Measurements from ENCODE around the gene ESAM.
A peak's percentile ranks its signal among the peaks of the same experiment; 100 is the strongest.
"Not testable (repeated sequence)": the region's sequence is repeated elsewhere in the genome, so short reads cannot be mapped to it uniquely, and the experiment has no call there.

Gene ESAM

GRCh38 chr11:124776865-124777645, 15.0 kb upstream of the ESAM start:
- no peak for DNase-seq (ENCODE audit: low read depth in 2 of 3, low spot score in 2 of 3)

DNA sequence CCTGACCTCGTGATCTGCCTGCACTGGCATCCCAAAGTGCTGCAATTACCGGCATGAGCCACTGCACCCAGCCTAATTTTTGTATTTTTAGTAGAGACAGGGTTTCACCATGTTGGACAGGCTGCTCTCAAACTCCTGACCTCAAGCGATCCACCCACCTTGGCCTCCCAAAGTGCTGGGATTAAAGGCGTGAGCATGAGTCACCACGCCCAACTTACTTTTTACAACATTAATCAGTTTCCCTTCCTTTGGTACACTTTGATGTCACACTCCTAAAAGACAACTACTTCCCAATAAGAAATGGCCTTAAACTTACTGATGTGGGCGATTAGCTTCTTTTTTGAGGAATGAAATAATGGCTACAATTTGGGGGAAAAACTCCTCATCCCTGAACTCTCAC, 8.9 kb upstream of the ESAM start:
- not testable (repeated sequence) for DNase-seq (ENCODE audit: low read depth in 2 of 3, low spot score in 2 of 3)

DNA sequence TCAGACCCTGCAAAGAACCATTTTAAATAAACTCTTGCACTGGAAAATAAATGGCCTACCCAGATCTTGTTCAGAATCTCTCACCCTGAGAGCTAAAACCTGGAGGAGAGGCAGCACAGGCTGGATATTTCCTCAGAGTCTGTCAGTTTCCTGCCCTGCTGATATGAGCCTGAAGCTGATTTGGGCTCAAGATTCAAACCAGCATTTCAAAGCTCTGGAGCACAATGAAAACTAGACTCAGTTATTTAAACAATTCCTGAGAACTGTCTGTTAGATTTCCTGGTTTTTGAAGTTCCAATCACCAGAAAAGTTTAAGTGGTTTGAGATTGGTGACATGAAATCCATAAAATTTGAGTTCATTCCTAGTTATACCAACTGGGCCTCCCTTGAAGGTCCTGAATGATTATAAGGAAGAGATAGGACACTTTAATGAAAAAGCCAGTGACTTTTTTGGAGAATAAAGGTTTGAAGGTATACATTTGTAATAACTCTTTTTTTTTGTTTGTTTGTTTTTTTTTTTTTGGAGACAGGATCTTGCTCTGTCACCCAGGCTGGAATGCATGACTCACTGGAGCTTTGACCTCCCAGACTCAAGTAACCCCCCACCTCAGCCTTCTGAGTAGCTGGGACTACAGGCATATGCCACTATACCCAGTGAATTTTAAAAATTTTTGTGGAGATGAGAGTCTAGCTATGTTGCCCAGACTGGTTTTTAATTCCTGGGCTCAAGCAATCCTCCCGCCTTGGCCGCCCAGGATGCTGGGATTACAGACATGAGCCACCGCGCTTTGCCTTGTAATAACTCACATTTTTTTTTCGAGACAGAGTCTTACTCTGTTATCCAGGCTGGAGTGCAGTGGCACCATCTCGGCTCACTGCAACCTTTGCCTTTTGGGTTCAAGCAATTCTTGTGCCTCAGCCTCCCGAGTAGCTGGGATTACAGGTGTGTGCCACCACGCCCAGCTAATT, 8.0 kb upstream of the ESAM start:
- no peak for DNase-seq (ENCODE audit: low read depth in 2 of 3, low spot score in 2 of 3)

DNA sequence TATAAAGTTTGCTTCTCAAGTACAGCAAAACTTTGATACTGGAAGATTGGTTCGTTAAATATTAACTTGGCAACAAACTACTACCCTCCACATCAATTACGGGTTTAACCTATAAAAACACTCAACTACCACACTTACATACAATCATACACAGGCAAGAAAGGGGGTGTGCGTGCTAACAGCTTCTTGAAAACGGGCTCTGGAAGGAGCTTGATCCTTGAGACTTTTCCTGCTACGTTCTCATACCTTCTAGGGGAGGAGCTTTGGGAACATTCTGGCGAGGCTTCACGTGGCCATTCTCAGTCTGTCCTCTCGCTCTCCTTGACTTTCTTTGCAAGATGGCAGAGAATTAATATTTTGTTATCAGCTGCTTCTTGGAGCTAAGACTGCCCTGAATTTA, 6.8 kb upstream of the ESAM start:
- DNase-seq (ENCODE audit: low read depth in 2 of 3, low spot score in 2 of 3), result no peak

DNA sequence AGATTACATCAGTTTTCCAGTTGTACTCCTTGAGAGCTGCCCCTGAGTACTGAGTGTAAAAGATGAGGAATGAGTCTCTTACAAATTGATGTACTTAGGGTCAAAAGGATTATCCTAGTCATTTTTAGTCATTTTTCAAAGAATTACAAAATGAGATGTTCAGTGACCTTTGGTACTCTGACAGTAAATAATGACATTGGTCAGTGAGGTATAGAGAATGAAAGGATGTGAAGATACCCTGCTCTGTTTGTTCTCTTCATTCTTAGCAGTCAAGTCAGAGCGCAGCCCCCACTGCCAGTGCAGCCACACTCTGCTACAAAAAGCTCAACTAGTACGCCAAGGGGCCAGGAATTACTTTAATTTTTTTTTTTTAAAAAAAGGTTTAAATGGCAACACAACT, 4.1 kb upstream of the ESAM start:
- no peak for DNase-seq (ENCODE audit: low read depth in 2 of 3, low spot score in 2 of 3)

GRCh38 chr11:124763156-124763947, 1.3 kb upstream of the ESAM start:
- peak in 2 of 3 experiments; percentile 69 to 86 for DNase-seq (ENCODE audit: low read depth in 2 of 3, low spot score in 2 of 3)

DNA sequence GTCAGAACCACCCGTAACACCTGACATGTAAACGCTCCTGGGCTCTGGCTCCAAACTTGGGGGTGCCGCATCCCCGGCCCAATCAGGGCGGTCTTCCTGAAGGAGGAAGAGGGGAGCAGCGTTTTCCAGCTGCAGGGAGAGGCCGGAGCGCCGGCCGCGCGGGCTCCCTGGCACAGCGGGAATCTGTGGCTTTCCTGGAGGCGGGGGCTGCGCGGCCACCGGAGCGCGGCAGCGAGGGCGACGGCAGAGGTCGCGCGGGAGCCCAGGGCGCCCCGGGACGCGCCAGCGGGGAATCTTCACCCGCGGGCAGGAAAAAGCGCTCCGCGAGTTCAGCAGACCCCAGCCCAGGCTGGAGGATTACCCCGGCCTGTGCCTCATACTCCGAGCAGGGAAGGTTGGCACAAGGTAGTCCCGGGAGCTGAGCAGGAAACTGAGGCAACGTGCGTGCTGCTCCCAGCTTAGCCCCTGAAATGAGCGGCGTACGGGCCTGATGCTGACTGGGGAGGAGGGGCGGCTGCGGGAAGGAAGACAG, 600 bp upstream of the ESAM start:
- no peak for DNase-seq (ENCODE audit: low read depth in 2 of 3, low spot score in 2 of 3)

- DNase-seq (ENCODE audit: low read depth in 2 of 3, low spot score in 2 of 3), result no peak
Measured at GRCh38 chr11:124761301-124762104, 587 bp downstream of the ESAM start.

GRCh38 chr11:124760806-124761205, 1.3 kb downstream of the ESAM start:
- no peak for DNase-seq (ENCODE audit: low read depth in 2 of 3, low spot score in 2 of 3)

GRCh38 chr11:124760205-124760652, 1.9 kb downstream of the ESAM start:
- no peak for DNase-seq (ENCODE audit: low read depth in 2 of 3, low spot score in 2 of 3)

GRCh38 chr11:124759266-124760204, 2.6 kb downstream of the ESAM start:
- no peak for DNase-seq (ENCODE audit: low read depth in 2 of 3, low spot score in 2 of 3)

GRCh38 chr11:124758355-124759265, 3.5 kb downstream of the ESAM start:
- no peak for DNase-seq (ENCODE audit: low read depth in 2 of 3, low spot score in 2 of 3)

- no peak for DNase-seq (ENCODE audit: low read depth in 2 of 3, low spot score in 2 of 3)
Measured at GRCh38 chr11:124757320-124757719, 4.8 kb downstream of the ESAM start.

GRCh38 chr11:124756753-124757227, 5.3 kb downstream of the ESAM start:
- DNase-seq (ENCODE audit: low read depth in 2 of 3, low spot score in 2 of 3), result no peak

DNA sequence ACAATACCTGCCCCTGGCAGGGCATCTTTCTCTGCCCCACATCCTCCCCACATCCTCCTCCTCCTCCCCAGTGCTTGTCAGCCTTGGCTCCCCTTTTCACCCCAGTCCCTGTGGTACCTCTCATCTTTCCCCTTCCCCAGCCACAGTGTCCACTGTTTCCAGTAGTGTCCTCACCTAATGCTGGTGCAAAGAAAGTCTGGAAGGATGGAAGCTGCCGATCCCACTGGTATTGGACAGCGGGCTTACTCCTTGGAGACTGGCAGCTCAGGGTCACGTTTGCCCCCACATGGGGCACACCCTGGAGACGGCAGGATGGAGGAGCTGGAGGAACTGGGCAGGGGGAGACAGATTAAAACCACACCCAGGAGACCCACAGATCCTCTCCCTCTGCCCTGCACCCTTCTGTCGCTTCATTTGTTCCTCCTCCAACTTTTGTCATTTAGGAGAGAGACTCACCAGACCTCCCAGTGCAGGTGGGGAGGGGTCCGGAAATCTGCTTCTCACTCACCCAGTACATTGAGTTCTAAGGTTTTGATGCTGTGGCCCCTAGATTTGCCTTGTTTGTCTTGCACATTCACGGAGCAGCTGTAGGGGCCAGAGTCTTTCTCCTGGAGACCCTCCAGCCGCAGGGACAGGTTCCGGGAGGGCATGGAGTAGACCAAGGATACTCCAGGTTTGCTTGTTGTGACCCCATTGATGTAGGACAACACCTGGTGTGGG, 5.9 kb downstream of the ESAM start:
- no peak for DNase-seq (ENCODE audit: low read depth in 2 of 3, low spot score in 2 of 3)

- no peak for DNase-seq (ENCODE audit: low read depth in 2 of 3, low spot score in 2 of 3)
Measured at GRCh38 chr11:124754710-124755109, 7.4 kb downstream of the ESAM start.

DNA sequence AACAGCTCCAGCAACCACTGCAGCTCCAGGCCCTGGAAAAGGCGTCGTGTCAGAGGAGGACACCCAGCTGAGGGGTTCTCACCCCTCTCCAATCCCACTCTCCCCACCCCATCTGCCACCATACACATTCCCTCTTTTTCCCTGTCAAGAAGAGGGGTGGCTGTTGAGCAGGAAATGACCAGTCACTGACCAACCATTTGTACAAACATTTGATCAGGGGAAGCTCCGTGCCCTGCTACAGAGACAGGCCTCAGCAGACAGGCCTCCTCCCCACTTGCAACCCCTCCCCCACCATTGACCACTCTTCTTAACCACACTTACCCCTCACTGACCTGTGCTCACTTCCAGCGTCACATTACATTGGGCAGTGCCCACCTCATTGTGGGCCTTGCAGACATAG, 7.8 kb downstream of the ESAM start:
- DNase-seq (ENCODE audit: low read depth in 2 of 3, low spot score in 2 of 3), result no peak

Measured in activated CD8-positive, alpha-beta memory T cell treated with anti-CD3 and anti-CD28 coated beads for 48 hours (primary cell).